Measurements from ENCODE around the gene AOPEP.

The AOPEP gene

DNA sequence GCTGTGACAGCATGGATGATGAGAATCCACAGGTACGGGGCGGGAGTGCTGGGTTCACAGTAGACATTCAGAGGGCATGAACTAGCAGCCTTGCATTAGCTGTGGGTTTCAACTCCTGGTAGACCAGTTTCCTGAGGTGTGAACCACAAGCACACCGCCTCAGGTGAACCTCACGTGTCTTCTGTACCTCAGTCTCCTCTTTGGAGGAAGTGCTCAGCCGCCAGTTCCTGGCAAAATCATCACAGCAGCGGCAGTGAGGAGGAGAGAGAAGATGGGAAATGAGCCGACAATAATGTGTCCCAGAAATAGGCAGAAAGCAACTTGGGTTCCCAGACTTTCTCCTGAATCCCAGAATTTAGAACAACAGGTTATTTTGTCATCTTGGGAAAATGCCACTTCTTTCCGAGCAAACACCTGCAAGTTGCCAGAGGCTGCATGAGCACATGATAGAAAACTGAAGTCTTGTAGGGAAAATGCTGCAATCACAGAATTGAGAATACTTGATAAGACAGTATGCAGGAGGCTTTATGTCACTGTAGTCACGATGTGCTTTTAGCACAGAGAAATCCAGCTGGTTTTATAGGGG lies 258.5 kb downstream of the AOPEP start:
- TF ChIP-seq, protein P1, sequence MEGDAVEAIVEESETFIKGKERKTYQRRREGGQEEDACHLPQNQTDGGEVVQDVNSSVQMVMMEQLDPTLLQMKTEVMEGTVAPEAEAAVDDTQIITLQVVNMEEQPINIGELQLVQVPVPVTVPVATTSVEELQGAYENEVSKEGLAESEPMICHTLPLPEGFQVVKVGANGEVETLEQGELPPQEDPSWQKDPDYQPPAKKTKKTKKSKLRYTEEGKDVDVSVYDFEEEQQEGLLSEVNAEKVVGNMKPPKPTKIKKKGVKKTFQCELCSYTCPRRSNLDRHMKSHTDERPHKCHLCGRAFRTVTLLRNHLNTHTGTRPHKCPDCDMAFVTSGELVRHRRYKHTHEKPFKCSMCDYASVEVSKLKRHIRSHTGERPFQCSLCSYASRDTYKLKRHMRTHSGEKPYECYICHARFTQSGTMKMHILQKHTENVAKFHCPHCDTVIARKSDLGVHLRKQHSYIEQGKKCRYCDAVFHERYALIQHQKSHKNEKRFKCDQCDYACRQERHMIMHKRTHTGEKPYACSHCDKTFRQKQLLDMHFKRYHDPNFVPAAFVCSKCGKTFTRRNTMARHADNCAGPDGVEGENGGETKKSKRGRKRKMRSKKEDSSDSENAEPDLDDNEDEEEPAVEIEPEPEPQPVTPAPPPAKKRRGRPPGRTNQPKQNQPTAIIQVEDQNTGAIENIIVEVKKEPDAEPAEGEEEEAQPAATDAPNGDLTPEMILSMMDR (IDR thresholded peaks at IDR 0.05; ENCODE audit: extremely low read depth, insufficient read depth, missing control alignments) = no peak
- in situ Hi-C loops (cut with MboI; ENCODE audit: low pct_unique_long_range_greater_than_20kb, low sequenced_read_pairs, unreplicated experiment) = no loop called here
- DNase-seq (ENCODE audit: low spot score) = no peak

DNA sequence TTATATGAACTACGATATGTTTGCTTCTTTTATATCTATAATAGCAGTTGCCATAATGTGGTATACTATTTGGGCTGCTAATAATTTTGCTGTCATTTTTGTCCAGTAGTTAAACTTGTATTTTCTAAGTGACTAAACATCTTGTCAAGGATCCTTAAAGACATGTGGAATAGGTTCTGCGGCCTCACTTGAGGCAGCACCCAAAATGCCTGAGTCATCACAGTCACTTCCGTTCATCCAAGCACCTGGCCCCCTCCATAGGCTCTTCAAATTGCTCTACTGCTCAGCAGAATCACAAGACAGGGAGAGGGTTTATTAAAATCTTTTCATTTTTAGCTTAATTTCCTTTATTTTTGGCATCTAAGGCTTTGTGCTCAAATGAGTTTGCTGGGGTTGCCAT lies 259.1 kb downstream of the AOPEP start:
- TF ChIP-seq, protein P1 (IDR thresholded peaks at IDR 0.05; ENCODE audit: extremely low read depth, insufficient read depth, missing control alignments) = no peak
- DNase-seq (ENCODE audit: low spot score) = no peak
- in situ Hi-C loops (cut with MboI; ENCODE audit: low pct_unique_long_range_greater_than_20kb, low sequenced_read_pairs, unreplicated experiment) = no loop called here

DNA sequence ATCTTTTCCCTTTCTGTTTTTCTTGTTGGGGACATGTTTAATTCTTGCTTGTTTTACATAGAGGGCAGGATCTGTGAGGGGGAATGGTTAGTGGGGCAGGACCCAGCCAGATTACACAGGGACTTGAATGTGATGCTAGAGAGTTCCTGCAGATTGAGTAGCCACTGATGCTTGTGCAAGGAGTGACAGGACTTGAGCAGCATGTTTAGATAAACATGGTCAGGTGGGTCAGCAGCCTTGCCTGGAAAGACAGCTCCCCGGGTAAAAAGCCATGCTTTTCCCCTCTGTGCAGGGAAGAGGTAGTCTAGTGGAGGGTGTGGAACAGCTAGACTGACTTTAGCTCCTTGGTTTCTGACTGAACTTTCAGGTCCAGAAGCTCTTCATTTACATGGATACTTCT lies 261.2 kb downstream of the AOPEP start:
- DNase-seq (ENCODE audit: low spot score) = no peak
- TF ChIP-seq, protein P1 (IDR thresholded peaks at IDR 0.05; ENCODE audit: extremely low read depth, insufficient read depth, missing control alignments) = no peak
- in situ Hi-C loops (cut with MboI; ENCODE audit: low pct_unique_long_range_greater_than_20kb, low sequenced_read_pairs, unreplicated experiment) = no loop called here

DNA sequence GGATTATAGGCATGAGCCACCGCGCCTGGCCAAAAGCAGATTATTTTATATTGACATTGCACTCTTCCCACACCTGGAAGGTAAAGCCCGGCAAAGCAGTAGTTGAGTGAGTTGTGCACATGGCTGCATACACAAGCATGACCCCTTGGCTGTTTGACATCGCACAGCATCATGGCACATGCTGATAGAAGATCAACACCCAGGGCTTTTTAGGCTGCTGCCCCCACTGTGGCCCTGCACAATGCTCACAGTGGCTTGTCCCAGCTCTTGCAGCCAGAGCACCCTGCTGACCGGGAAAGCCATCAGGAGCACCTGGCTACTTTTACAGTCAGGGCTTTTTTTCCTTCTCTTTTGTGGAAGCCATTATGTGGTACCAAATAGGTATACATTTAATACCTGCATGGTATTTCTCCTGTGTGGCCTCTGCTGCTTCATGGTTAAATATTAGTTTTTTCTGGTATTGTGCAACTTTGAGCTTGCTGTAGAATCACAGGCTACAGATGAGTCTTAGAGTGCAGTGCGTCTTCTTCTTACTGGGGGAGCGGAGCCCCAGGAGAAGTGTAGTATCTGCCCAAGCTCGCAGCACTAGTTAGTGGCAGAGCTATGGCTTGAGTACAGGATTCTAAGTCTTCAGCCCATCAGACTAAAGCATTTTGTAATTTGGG lies 264.5 kb downstream of the AOPEP start:
- DNase-seq (ENCODE audit: low spot score) = no peak
- in situ Hi-C loops (cut with MboI; ENCODE audit: low pct_unique_long_range_greater_than_20kb, low sequenced_read_pairs, unreplicated experiment) = no loop called here
- TF ChIP-seq, protein P1 (IDR thresholded peaks at IDR 0.05; ENCODE audit: extremely low read depth, insufficient read depth, missing control alignments) = no peak

DNA sequence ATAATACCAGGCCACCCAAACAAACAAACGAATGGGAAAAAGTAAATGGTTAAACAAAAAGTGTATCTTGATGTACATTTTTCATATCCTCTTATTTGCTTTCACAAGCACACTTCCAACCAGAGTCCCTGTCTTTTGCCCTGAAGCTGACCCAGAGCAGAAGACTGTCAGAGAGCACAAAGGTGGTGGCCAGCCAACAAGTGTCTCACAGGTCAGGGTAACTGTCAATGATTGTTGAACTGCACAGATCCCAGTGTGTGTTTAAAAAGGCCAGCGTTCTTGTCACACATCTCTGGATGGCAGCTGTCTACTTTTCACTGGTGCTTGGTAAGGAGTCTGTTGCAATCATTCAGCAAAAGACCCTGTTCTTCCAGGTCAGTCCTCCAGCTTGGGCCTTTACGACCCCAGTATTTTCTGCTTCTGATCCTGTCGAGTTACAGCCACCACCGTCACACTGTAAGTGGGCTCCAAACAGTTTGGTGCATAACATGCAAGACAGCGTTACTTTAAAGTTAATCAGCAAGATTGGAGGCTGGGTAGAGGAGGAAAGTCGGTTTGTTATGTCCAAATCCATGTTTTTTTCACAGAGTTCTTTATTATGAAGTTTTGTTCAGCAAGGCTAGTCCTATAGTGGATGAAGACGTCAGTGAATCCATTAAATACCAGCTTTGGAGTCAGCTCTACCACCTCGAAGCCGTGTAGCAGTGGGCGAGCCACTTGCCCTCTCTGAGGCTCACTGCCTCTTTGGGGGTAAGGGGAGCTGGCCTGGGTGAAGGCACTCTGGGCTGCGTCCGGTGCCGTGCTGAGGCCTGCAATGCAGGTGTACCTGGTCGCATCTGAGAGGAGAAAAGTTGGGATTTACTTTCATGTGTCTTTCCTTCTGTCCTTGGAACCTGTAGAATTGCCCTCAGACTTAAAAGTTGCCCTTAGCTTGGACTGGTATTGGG lies 265.7 kb downstream of the AOPEP start:
- TF ChIP-seq, protein P1 (IDR thresholded peaks at IDR 0.05; ENCODE audit: extremely low read depth, insufficient read depth, missing control alignments) = no peak
- in situ Hi-C loops (cut with MboI; ENCODE audit: low pct_unique_long_range_greater_than_20kb, low sequenced_read_pairs, unreplicated experiment) = no loop called here
- DNase-seq (ENCODE audit: low spot score) = no peak

DNA sequence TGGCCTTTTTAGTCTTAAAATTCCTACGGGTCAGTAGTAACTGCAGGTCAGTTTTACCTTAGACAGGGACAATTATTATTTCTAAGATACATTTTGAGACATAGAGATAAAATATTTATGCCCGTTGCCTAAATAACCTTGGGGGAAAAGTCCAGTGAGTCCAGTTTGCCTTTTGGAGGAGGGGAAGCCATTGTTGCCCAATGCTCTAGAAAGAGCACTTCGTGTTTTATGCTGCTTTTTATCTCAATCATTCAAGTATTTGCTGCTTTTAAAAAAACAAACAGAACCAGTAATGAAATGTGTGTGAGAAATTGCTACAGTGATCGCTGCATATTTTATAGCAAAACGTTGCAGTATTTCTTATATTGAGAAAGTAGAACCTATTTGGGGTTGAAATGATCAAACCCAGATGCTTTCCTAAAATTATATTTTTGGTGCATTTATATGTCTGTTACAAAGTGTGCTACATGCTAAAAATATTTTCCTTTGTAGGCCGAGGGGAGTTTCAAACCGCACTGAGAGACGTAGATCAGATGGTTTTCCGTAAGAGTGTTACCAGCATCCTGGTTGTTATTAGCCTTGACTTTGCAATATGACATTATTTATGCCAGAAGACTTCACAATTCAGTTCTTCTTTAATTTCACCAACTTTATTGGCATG lies 266.8 kb downstream of the AOPEP start:
- no peak for DNase-seq (ENCODE audit: low spot score)

More for the DNA sequence above, 266.8 kb downstream of the AOPEP start:
- TF ChIP-seq, protein P1 (IDR thresholded peaks at IDR 0.05; ENCODE audit: extremely low read depth, insufficient read depth, missing control alignments) = no peak
- in situ Hi-C loops (cut with MboI; ENCODE audit: low pct_unique_long_range_greater_than_20kb, low sequenced_read_pairs, unreplicated experiment) = no loop called here

Measured in GM13977 (cell line).